Spleen (tissue), 7 donors: Measurements from ENCODE around the gene DNAH9.

Experiments
- POLR2AphosphoS5 ChIP-seq, 3 donors: sonication (generic); formaldehyde crosslinking; IDR thresholded peaks; one replicate each; pipeline ENCODE4 v1.5.1; 2017; ENCODE audit warnings: antibody characterized with exemption in 3 of 3
- TF ChIP-seq, protein P1 (sequence below), 11 experiments: fragments of 200-600 bp in 7 of 11; fragments of 450-650 bp in 4 of 11; sonication (generic) in 4 of 11; IDR thresholded peaks in 8 of 11; conservative IDR thresholded peaks in 3 of 11; 1 replicate in 7 of 11; 2 replicates in 4 of 11; pipeline versions ENCODE4 v1.4.0 to v1.8.0; 2016 to 2021; ENCODE audit warnings: antibody characterized with exemption in 11 of 11, inconsistent platforms in 4 of 11, mild to moderate bottlenecking in 1 of 11
- donor health status: DM: no; HTN: no; CAD: no; lungs with moderate emphysema.
- donor health status: DM: no; HTN: no; CAD: no.
- donor health status: DM: no; HTN: no; CAD: no.

GRCh38 chr17:11786711-11787438 lies 188.6 kb downstream of the DNAH9 start:
- no peak for TF ChIP-seq POLR2AphosphoS5 (IDR thresholded peaks at IDR 0.05)
- TF ChIP-seq, protein P1, sequence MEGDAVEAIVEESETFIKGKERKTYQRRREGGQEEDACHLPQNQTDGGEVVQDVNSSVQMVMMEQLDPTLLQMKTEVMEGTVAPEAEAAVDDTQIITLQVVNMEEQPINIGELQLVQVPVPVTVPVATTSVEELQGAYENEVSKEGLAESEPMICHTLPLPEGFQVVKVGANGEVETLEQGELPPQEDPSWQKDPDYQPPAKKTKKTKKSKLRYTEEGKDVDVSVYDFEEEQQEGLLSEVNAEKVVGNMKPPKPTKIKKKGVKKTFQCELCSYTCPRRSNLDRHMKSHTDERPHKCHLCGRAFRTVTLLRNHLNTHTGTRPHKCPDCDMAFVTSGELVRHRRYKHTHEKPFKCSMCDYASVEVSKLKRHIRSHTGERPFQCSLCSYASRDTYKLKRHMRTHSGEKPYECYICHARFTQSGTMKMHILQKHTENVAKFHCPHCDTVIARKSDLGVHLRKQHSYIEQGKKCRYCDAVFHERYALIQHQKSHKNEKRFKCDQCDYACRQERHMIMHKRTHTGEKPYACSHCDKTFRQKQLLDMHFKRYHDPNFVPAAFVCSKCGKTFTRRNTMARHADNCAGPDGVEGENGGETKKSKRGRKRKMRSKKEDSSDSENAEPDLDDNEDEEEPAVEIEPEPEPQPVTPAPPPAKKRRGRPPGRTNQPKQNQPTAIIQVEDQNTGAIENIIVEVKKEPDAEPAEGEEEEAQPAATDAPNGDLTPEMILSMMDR (IDR thresholded peaks at IDR 0.05 in 8 of 11, conservative IDR thresholded peaks at IDR 0.05 in 3 of 11) = no peak
